Ammon's horn (tissue), 1 donor: ENCODE measurements around the gene WDFY2.
A peak's percentile ranks its signal among the peaks of the same experiment; 100 is the strongest.

Experiments
- DNase-seq: peaks from one replicate; pipeline ENCODE4 v3.0.0-alpha.2; 2016; ENCODE audit warnings: low spot score

WDFY2 gene

DNA sequence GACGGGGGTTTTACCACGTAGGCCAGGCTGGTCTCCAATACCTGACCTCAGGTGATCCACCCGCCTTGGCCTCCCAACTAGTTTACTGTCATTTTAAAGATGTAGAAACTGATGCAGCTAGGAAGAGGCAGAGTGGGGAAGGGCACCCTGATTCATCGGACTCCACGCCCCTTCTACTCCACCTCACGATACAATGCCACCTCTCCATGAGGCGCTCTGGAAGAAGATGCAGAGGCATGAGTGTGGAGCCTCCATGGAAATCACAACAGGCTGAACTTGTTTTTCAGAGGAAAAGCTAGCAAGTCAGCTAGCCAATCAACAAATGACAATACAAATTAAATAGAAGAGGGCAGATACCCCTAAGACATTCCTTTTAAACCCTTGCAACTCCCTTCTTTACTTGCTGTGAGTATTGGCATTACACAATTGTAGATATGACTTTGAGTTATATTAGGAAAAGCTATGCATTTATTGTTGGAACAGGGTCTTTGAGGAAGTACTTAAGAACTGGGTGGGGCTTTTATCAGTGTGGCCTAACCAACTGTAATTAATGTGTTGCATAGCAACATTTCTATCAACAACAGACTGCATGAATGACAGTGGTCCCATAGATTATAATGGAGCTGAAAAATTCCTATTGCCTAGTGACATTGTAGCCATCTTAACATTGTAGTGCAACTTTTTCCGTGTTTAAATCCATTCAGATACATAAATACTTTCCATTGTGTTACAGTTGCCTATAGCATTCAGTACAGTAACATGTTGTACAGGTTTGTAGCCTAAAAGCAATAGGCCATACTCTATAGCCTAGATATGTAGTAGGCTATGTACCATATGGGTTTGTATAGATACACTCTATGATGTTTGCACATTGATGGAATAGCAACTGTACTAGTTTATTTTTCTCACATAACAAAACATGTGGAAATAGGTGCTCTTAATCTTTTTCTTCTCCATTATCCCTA lies 17.6 kb downstream of the WDFY2 start:
- DNase-seq = no peak

DNA sequence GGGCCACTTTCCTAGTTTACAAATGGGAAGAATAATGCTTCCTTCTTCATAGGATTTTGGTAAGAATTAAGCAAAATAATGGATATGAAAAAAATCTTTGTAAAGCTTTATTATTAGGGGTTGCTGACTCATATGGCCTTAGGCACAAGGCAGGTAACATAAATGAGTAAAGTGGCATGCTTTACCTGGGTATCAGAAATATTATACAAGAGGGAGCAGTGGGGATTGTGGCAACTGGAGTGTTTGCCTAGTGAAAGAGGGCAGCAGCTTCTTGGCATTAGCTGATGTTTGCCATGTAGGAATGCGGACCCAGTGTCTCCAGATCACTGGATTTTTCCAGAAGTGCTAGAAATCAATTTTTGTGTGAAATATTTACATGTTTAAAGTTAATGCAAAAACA lies 19.5 kb downstream of the WDFY2 start:
- DNase-seq = no peak

DNA sequence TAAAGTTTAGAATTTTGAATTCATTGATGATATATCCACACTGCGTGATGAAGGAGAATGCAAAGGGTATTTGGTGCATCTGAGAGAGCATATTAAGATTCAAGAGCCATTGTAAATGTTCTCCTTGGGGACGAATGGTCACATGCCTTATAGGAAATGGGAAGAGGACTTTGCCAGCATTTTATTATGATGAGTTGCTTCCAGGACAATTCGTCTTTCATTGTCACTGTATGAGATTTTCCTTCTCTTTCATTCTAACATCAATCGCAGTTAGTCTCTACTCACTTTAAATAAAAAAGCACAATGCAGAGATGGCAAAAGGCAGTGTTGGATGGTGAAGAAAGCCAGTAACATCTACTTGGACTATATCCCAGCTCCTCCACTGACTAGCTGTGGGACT lies 21.4 kb downstream of the WDFY2 start:
- DNase-seq = no peak

DNA sequence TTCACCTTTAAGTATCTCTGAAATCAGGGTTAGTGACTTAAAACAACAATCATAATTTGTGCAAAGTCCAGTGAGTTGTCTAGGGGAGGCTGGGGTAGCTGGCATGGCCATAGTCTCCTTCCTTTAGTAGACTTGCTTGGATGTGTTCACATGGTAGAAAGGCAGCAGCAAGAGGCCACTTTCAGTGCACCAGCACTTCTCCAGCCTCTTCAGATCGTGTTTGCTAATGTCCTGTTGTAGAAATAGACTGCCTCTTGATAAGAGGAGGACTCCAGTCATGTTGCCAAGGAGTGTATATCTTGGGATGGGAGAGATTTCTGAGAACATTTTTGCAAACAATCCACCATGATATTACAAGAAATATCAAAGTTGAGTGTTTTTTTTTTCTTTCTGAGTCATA lies 22.9 kb downstream of the WDFY2 start:
- no peak for DNase-seq

DNA sequence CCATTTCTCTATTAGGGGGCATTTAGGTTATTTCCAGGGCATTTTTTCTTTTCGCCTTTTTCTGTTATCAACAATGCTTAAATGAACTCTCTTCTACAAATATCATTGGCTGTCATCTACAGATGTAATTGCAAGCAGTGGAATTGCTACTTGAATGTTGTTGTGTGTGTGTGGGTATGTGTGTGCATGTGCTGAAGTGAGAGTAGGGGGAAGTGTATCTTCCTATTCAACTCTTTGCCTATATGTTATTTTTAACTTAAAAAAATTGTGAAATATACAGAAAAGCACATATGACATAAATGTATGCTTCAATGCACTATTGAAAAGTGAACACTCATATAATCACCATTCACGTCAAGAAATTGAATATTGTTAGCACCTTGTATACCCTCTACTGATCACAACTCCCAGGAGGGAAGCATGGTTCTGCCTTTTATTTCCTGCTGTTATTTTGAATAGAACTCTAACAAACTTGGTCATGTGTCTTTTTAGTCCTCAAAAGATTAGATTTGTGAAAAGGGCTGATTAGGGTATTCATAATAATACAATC lies 24.7 kb downstream of the WDFY2 start:
- no peak for DNase-seq

DNA sequence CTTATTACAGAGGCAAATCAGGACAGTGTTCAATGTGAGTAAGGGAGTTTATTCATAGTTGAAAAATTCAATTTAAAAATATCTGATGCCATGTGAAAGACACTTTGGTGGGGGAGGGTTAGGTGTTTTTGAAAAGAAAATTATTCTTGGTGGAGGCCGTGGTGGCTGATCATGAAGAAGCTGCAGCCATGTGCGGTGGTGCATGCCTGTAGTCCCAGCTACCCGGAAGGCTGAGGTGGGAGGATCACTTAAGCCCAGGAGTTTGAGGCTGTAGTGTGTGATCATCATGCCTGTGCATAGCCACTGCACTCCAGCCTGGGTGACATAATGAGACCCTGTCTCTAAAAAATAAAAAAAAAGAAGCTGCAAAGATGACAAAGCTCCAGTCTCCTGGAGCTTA lies 28.6 kb downstream of the WDFY2 start:
- DNase-seq = no peak

DNA sequence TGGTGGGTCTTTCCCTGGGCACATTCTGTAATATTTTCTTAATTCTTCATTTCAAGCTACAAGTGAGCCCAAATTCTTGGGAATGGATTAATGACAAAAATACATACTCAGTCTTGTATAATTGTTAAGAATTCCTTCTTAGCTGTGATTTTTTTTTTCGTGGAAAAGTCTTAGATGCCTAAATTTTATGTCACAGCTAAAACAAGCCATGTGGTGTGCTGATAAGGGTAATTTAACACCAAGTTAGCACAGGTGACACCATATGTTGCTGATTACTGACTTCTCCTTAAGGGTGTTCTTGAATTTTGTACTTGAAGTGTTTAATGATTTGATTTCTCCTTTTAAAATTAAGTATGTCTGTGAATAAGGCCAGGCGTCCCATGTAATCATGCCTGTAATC lies 29.3 kb downstream of the WDFY2 start:
- DNase-seq = no peak

DNA sequence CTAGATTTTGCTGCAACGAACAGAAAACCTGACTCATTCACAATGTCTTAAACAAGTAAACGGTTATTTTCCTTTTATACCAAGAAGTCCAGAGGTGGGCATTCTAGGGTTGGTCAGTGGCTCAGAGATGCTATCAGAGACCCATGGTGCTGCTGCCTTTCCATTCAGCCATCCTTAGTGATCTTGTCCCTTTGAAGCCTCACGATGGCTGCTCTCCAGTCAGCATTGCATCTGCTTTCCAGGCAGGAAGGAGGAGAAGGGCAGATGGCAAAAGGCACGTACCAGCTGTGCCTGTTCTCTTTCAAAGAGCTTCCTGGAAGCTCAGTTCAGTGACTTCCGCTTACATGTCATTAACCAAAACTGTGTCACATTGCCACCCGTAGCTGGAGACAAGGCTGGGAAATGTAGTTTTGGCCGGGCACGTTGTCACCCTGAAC lies 30.1 kb downstream of the WDFY2 start:
- DNase-seq = peak; percentile 82

DNA sequence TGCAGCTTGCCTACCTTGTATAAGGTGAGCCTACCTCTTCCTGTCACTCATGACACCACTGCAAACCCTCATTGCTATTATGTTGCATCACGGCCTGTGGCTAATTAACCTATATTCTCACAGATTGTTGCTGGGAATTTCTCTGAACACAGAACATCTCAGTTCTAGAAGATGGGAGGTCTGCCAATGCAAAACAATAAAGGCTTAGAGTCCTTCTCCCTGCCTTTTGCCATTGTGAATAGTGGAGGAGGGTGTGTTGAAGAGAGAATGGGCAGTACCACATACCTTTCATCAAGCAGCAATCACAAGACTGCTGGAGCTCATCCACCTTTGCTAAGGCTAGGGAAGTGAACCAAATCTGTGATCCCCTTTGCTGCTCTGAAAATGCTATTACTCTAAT lies 34.4 kb downstream of the WDFY2 start:
- DNase-seq = peak; percentile 90

DNA sequence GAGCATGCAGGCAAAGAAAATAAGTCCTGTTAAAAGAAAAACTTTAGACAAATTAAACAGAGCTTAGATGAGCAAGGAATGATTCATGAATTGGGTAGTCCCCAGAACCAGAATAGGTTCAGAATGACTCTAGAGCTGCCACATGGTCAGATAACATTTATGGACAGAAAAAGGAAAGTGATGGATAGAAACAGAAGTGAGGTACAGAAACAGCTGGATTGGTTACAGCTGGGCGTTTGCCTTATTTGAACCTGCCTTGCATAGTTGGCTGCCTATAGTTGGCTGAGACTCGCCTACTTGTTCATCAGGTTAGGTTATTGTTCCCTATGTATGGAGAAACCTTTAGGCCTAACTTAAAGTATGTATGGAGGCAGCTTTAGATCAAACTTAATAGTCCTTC lies 35.4 kb downstream of the WDFY2 start:
- DNase-seq = no peak

DNA sequence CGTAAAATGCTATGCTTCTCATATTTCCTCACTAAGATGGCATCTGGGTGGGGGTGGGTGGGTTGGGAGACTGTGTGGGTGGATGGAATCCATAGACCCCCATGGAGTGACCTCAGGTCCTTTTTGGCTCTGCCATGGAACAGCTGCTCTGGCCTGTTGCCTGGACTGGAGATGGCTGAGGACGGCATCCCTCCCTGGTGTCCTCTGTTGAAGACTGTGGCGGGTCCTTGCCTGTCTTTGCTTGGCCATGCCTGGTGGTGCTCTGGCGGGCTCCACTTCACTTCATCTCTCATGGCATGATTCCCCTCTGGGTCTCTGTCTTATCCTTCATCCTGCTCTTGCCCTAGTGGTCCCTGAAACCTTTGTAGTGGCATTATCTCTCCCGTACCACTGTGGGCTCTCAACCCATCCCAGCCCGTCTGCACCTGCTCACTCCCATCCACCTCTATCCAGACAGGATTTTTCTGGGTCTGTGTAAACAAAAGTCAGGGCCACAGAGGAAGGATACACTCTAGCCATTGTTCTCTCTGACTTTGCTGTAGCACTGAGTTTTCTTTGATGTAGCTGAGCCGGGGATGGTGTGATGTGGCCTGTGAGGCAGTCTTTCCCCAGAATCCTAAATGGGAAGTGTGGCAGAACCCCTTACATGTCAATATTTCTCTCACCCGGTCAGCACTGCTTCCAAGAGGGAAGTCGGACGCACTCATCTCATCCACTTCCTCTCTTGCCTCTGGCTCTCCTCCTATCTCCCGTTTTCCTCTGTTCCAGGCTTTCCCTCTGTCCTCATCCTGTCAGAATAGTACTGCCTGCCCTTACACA lies 36.1 kb downstream of the WDFY2 start:
- peak; percentile 56 for DNase-seq

DNA sequence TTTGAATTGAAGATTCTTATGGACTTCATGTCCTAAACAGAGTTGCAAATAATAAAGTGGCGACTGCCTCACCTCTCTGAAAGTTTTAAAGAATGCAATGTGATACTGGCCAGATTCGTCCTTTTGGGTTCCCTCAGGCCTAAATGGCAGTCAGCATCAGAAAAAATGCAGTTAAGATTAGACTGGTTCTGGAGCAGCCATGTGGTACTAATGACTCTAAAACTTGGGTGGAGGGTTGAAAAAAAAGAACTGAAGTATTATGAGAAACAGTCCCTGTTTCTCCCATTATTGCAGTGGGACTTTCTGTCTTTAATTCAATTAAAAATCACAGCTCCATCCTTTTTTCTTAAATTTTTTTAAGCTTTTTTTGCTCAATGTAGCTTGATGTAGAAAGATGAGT lies 37.3 kb downstream of the WDFY2 start:
- no peak for DNase-seq

DNA sequence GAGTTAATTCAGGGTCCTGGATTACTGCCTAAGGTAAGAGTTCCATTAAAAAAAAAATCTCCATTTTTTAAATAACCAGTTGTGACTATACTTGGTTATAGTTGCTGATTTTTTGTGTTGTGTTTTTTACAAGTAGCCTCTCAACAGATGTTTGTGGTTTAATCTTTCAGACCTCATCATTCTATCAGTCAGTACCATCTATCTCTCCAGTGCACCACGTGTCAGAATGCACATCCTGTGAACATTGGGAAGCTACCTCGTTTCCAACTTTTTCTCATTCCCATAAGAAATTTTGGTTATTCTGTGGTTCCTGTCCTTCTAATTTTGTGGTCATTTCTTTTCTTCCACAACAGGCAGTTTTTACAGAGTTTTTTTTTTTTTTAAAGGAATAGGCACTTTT lies 39.2 kb downstream of the WDFY2 start:
- DNase-seq = no peak

DNA sequence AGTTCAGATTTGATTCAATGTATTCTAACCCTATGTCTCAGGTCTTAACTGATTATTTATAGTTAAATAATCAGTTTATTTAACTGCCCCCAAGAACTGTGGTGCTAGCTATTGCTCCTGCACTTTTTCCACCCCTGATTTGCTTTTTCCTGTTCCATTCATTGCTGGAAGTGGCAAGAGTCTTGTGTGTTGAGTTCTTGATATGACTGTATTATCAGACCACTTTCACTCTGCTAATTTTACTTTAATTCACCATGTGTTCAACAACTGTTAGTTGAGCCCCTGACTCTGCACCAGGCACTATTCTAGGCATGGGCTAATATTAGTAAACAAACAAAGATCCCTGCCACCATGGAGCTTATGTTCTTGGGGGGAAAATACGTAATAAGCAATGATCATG lies 39.9 kb downstream of the WDFY2 start:
- no peak for DNase-seq

DNA sequence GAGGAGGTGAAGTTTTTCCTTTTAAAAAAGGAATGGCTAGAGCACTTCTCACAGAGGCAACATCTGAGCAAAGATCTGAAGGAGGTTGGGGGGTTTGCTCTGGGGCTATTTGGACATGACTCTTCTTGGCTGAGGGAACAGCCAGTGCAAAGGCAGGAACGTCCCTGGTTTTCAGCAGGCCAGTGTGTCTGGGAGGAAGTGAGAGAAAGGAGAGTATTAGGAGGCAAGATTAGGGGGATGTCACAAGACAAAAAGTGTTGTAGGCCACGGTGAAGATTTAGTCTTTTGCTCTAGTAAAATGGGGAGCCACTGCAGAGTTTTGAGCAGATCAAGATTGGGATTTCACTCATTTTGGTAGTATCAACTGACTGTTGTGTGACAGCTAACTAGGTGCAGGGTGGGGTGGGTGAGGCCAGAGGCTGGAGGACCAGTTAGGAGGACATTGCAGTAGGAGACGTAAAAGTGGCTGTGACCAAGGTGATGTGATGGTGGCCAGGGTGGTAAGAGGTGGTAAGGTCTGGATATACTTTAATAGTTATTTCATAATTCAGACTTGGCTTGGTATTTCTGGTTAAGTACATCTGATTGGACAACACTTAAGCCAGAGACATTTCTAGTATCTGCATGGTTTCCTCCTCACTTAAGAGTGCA lies 40.6 kb downstream of the WDFY2 start:
- no peak for DNase-seq

DNA sequence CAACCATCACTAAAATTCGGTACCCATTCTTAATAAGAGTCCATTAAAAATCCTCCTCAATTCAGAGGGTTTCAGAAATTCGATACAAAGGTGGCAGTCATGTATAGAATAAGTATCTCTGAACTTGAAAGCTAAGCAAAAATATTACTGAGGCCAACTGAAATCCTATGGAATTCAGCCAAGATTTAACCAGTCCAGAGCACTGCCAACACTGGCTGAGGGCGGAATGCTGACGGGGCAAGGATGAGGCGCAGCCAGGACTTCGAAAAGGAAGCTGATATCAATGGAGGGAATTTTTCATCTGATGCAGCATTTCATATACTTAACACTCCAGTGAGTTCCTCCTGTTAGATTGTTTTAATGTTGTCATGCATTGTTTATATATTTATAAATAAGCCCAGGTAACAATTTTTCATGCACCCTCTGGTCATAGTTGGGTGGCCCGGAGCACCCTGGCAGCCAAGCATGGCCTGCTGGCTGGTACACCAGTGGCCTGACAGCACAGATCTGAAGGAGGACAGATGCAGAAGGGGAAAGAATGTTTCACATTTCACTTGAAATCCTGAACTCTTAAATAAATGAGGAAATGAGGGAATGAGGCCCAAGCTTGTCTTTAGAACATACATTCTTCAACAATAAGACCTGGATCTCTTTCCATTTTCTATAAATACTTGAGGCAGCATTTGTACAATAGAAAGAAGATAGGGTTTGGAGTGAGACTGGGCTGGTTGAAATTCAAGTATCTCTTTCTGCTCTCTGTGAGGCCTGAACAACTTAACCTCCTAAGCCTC lies 41.5 kb downstream of the WDFY2 start:
- DNase-seq = no peak

DNA sequence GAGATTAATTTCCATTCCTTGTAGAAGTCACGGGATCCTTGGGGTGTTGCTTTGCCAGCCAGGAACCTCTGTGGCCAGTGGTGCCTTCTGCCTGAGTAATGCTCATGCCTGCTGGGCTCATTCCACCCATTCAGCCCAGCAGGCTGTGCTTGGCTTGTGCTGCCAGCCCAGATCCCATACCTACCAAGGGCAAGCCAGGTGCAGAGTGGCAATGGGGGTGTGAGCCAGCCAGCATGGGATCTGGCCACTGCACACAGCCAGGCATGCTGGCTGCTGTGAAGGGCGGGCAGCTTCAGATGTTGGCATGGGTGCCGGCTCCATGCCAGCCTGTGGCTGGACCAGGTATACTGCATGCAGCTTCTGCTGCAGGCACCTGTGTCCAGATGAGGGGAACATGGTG lies 42.5 kb downstream of the WDFY2 start:
- DNase-seq = no peak

DNA sequence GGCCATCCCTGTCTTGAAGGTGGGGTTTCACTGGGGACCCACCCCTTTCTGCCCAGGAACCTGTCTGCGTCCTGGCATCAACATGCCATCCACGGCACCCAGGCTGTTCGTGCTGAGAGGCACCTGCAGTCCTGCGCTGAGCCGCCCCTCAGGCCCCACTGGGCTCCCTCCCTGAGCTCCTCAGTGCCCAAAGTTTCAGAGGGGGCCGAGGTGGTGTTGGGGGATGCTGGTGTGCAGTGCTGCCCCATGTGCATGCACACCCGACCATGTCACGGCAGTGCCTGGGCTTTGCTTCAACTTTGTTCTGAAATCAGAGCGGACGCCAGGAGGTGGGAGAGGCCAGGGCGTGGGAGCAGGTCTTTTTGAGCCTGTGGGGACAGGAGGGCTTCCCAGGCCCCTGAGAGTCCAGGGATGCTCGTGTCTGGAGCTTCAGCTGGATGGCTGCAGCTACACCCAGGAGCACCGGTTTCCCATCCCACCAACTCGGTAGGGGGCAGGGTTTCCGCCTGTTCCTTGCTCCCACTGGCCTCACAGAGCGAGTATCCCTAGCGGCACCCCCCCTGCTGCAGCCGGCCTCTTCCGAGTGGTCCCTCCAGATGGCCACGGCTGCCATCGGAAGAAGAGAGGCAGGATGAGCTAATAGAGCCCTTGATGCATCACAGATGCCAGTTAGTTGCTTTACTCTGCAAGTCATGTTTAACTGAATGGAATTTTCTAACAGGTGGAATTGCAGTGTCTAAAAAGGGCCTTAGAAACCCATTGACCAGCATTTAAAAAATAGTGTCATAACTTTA lies 44.0 kb downstream of the WDFY2 start:
- DNase-seq = no peak

DNA sequence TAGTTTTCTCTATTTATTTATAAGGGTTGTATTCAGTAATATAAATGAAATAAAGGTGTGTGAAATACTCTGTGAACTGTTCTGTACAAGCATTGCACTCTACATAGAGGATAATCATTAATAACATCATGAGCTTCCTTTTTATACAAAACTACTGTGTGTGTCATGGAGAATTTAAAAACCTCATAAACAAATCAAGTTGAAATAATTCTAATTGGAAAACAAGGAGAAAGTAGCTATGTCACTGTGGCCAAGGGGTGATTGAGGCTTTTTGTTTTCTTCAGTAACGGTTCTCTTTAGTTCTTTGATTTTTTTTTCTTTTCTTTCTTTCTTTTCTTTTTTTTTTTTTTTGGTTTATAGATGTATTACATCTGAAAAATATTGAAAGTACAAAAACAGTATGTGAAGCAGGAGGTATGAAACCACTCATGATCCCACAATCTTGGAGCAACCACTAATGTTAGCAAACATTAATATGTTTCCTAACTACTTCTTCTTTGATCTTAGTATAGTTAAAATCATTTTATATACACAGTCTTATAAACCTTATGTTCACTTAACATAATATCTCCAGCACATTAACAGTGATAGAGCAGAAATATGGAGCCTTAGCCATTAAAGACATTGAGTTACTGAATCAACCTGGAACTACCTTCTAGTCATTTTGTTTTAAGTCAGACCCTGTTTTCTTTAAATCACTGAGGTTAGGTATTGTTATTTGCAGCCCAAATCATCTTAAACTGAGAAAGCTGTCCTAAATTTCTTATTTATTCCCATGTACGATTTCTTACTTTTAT lies 45.4 kb downstream of the WDFY2 start:
- DNase-seq = no peak

DNA sequence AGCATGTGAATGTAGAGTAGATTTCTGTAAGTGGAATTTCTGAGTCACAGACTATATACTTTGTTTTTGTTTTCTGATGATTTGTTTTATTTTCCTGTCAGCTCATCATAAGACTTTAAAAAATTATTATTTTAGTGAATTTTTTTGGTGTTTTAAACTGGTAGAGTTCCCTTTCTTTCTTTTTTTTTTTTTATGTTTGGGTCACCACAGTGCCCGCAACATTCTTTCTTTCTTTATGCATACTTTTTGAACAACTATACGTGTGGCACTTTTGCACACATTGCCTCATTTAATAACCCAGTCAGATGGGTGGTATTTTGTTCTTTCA lies 46.0 kb downstream of the WDFY2 start:
- no peak for DNase-seq
